Fibroblast of lung (primary cell): ENCODE measurements around the gene CXCR1. TPM values are rescaled to one million over a fixed set of nuclear protein-coding genes. Genes with fewer than 3 reads are reported as not detected.

ENCODE experiments used
- DNase-seq, 2 donors: peaks; one replicate each; pipeline versions ENCODE4 v3.0.0 to v3.0.0-alpha.2; 2010; ENCODE audit warnings: low read depth in 2 of 2
- H2AFZ ChIP-seq: 2 replicates; pipeline ENCODE4 v1.5.1; 2012; ENCODE audit warnings: low read length, control low read depth, inconsistent platforms
- H3K27ac ChIP-seq: 2 replicates; pipeline ENCODE4 v1.5.1; 2011; ENCODE audit warnings: low read length, control low read depth; ENCODE audit not compliant: insufficient read depth
- H3K27me3 ChIP-seq: 2 replicates; pipeline ENCODE4 v1.5.1; 2011; ENCODE audit warnings: mild to moderate bottlenecking, low read length; ENCODE audit not compliant: control insufficient read depth, insufficient read depth
- H3K36me3 ChIP-seq: 2 replicates; pipeline ENCODE4 v1.5.1; 2011; ENCODE audit warnings: low read length; ENCODE audit not compliant: control insufficient read depth, insufficient read depth
- H3K4me1 ChIP-seq: 2 replicates; pipeline ENCODE4 v1.5.1; 2011; ENCODE audit warnings: low read length; ENCODE audit not compliant: control insufficient read depth, insufficient read depth; ENCODE audit errors: extremely low read depth
- H3K4me2 ChIP-seq: 2 replicates; pipeline ENCODE4 v1.5.1; 2011; ENCODE audit warnings: low read length, control low read depth; ENCODE audit not compliant: insufficient read depth; ENCODE audit errors: extremely low read depth
- H3K4me3 ChIP-seq, 4 experiments: fragments of 200-600 bp in 1 of 4; sonication (generic) in 1 of 4; replicated peaks in 1 of 4; 2 replicates each; pipeline ENCODE4 v1.5.1; 2011 to 2016; ENCODE audit warnings: low read length in 4 of 4, low read depth in 3 of 4, mild to moderate bottlenecking in 3 of 4, control low read depth in 2 of 4, inconsistent platforms in 1 of 4, mixed read lengths in 1 of 4; ENCODE audit not compliant: insufficient read depth in 1 of 4; ENCODE audit errors: control extremely low read depth in 1 of 4
- H3K79me2 ChIP-seq: 2 replicates; pipeline ENCODE4 v1.5.1; 2012; ENCODE audit warnings: mild to moderate bottlenecking, low read length, inconsistent platforms; ENCODE audit not compliant: control insufficient read depth, insufficient read depth
- H3K9ac ChIP-seq: 2 replicates; pipeline ENCODE4 v1.5.1; 2011; ENCODE audit warnings: mild to moderate bottlenecking, low read length, control low read depth; ENCODE audit not compliant: insufficient read depth
- H3K9me3 ChIP-seq: 2 replicates; pipeline ENCODE4 v1.5.1; 2012; ENCODE audit warnings: low read depth, low read length; ENCODE audit not compliant: control insufficient read depth, insufficient read depth
- H4K20me1 ChIP-seq: 2 replicates; pipeline ENCODE4 v1.5.1; 2011; ENCODE audit warnings: low read length; ENCODE audit not compliant: control insufficient read depth, insufficient read depth; ENCODE audit errors: extremely low read depth
- CTCF ChIP-seq, 2 donors: IDR thresholded peaks in 1 of 2; conservative IDR thresholded peaks in 1 of 2; 1 replicate in 1 of 2; 2 replicates in 1 of 2; pipeline ENCODE4 v1.5.1; 2011 to 2012; ENCODE audit warnings: low read length in 2 of 2, control low read depth in 1 of 2, inconsistent platforms in 1 of 2, low read depth in 1 of 2, mild to moderate bottlenecking in 1 of 2
- EZH2 ChIP-seq: IDR thresholded peaks from 2 replicates; pipeline ENCODE4 v1.5.1; 2012; ENCODE audit warnings: low read length, control low read depth, mild to moderate bottlenecking; ENCODE audit errors: missing control alignments
- polyA plus RNA-seq, 2 donors: library from polyadenylated mRNA; depleted of rRNA in 1 of 2; stranded (reverse) in 1 of 2; unstranded in 1 of 2; fragments of >200 nt; gene quantifications; 2 replicates each; pipeline ENCODE4 v1.2.1, GENCODE V29; 2011 to 2012; ENCODE audit warnings: missing spikeins in 1 of 2
- total RNA-seq: library from RNA; depleted of rRNA; stranded (reverse); fragments of >200 nt; gene quantifications from 2 replicates; pipeline ENCODE4 v1.2.1, GENCODE V29; 2014

CXCR1 gene
- total and polyA plus RNA-seq, 2 donors (not counting 1 experiment from before 2014, with no cell fraction given), result not detected

DNA sequence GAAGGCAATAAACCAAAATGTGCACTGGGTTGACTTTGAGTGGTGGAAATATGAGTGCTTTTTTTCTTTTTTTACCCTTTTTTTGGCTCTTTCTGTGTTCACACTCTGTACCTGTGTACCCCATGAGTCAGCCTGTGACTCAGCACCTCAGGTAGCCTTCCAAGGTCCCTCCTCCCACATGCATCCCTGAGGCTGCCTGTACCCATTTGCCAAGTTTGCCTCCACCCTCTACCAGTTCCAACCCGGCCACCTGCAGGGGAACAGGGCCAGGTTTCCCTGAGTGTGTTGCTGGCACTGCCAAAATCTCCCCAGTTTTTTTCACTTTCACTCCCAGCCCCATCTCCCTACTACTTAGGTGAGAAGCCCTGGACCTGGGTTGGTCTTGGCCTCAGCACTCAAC, 14.0 kb downstream of the CXCR1 start:
- TF ChIP-seq CTCF (conservative IDR thresholded peaks at IDR 0.05 in 1 of 2, IDR thresholded peaks at IDR 0.05 in 1 of 2; ENCODE audit: low read depth in 1 of 2, low read length in 2 of 2) (no peak), EZH2 (no peak)
- H3K9me3 ChIP-seq, result no peaks in the 10 kb centered on the region
- peaks cover 9% of the 10 kb centered on the region for H3K27me3 ChIP-seq
- H3K4me1 ChIP-seq, result no peaks in the 10 kb centered on the region
- H3K9ac ChIP-seq, result no peak overlapping the region
- no peak overlapping the region for H3K4me3 ChIP-seq
- no peak overlapping the region for H3K4me2 ChIP-seq
- no peak overlapping the region for H2AFZ ChIP-seq
- H3K27ac ChIP-seq, result no peak overlapping the region
- no peaks in the 10 kb centered on the region for H3K36me3 ChIP-seq
- DNase-seq, result no peak
- no peaks in the 10 kb centered on the region for H4K20me1 ChIP-seq
- no peaks in the 10 kb centered on the region for H3K79me2 ChIP-seq

DNA sequence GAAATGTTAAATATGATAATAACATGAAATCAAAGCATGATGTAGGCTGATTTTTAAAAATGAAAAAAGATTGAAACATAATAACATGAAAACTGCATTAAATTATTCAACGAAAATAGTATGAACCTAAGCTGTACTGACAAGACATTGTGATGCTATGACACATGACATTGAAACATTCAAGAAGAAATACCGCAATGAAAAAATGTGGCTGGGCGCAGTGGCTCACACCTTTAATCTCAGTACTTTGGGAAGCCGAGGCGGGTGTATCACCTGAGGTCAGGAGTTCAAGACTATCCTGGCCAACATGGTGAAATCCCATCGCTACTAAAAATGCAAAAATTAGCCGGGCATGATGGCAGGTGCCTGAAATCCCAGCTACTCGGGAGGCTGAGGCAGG, 14.6 kb downstream of the CXCR1 start:
- no peak for TF ChIP-seq EZH2
- TF ChIP-seq CTCF (conservative IDR thresholded peaks at IDR 0.05 in 1 of 2, IDR thresholded peaks at IDR 0.05 in 1 of 2; ENCODE audit: low read depth in 1 of 2, low read length in 2 of 2), result no peak
- peaks cover 9% of the 10 kb centered on the region for H3K27me3 ChIP-seq

GRCh38 chr2:218149848-218150440, 16.8 kb downstream of the CXCR1 start:
- Histone ChIP-seq H3K9ac (no peak overlapping the region), H3K4me2 (no peak overlapping the region), H3K27me3 (peaks cover 9% of the 10 kb centered on the region), H3K9me3 (no peaks in the 10 kb centered on the region), H2AFZ (no peak overlapping the region), H3K4me1 (no peaks in the 10 kb centered on the region), H4K20me1 (no peaks in the 10 kb centered on the region), H3K36me3 (no peaks in the 10 kb centered on the region), H3K79me2 (no peaks in the 10 kb centered on the region), H3K27ac (no peak overlapping the region), H3K4me3 (no peak overlapping the region)
- no peak for DNase-seq
- TF ChIP-seq CTCF (conservative IDR thresholded peaks at IDR 0.05 in 1 of 2, IDR thresholded peaks at IDR 0.05 in 1 of 2; ENCODE audit: low read depth in 1 of 2, low read length in 2 of 2) (no peak), EZH2 (no peak)

More for the DNA sequence above, 14.6 kb downstream of the CXCR1 start:
- no peak overlapping the region for H3K27ac ChIP-seq
- H3K4me2 ChIP-seq, result no peak overlapping the region
- no peak for DNase-seq
- no peaks in the 10 kb centered on the region for H3K36me3 ChIP-seq
- no peaks in the 10 kb centered on the region for H3K79me2 ChIP-seq
- H2AFZ ChIP-seq, result no peak overlapping the region
- H3K4me3 ChIP-seq, result no peak overlapping the region
- no peaks in the 10 kb centered on the region for H3K4me1 ChIP-seq
- H3K9me3 ChIP-seq, result no peaks in the 10 kb centered on the region
- H4K20me1 ChIP-seq, result no peaks in the 10 kb centered on the region
- H3K9ac ChIP-seq, result no peak overlapping the region
